Raji (cell line): ENCODE measurements around the gene XRCC3.

ENCODE experiments used
- POLR2A ChIP-seq: IDR thresholded peaks from 2 replicates; pipeline ENCODE4 v1.6.1; 2011; ENCODE audit warnings: low read depth, low read length, control low read depth; ENCODE audit not compliant: insufficient read depth

Gene XRCC3

GRCh38 chr14:103697603-103698379, 17.5 kb downstream of the XRCC3 start:
- 0 out of 2 replicates have a peak, but pooled peaks have one; percentile 5 for TF ChIP-seq POLR2A

- TF ChIP-seq POLR2A = no peak
These were observed 18.0 kb downstream of the XRCC3 start for GRCh38 chr14:103697206-103697602.

- TF ChIP-seq POLR2A = no peak
These were observed 18.7 kb downstream of the XRCC3 start for GRCh38 chr14:103696466-103697071.

GRCh38 chr14:103696070-103696402, 19.2 kb downstream of the XRCC3 start:
- TF ChIP-seq POLR2A = no peak

- TF ChIP-seq POLR2A = no peak
These were observed 19.8 kb downstream of the XRCC3 start for GRCh38 chr14:103695296-103696069.

- no peak for TF ChIP-seq POLR2A
These were observed 20.7 kb downstream of the XRCC3 start for GRCh38 chr14:103694572-103695026.

GRCh38 chr14:103693515-103693914, 21.7 kb downstream of the XRCC3 start:
- TF ChIP-seq POLR2A = no peak

GRCh38 chr14:103692871-103693270, 22.4 kb downstream of the XRCC3 start:
- TF ChIP-seq POLR2A = no peak

GRCh38 chr14:103692159-103692558, 23.1 kb downstream of the XRCC3 start:
- no peak for TF ChIP-seq POLR2A

GRCh38 chr14:103690332-103690731, 24.9 kb downstream of the XRCC3 start:
- TF ChIP-seq POLR2A = no peak

GRCh38 chr14:103688906-103689902, 26.0 kb downstream of the XRCC3 start:
- no peak for TF ChIP-seq POLR2A

GRCh38 chr14:103688441-103688840, 26.8 kb downstream of the XRCC3 start:
- TF ChIP-seq POLR2A = no peak

GRCh38 chr14:103687712-103688111, 27.5 kb downstream of the XRCC3 start:
- TF ChIP-seq POLR2A = no peak

- no peak for TF ChIP-seq POLR2A
These were observed 28.3 kb downstream of the XRCC3 start for GRCh38 chr14:103686831-103687485.
